Panc1 (cell line): ENCODE data around the gene WNT3A. TPM values are rescaled to one million over a fixed set of nuclear protein-coding genes. Genes with fewer than 3 reads are reported as not detected.
A peak's percentile ranks its signal among the peaks of the same experiment; 100 is the strongest.

Experiments used
- ATAC-seq: fragments of 200-7000 bp; cut with Tn5 transposase; 2 replicates; pipeline ENCODE4 v1.9.1; 2020; ENCODE audit warnings: mild to moderate bottlenecking, moderate library complexity
- BruUV-seq: library from RNA; stranded (reverse); fragments of 400-500 nt; replicated peaks from 2 replicates; lab custom pipeline; 2021; lab: Mats Ljungman, UMichigan
- CTCF ChIA-PET: fragments of 300-600 bp; sonication (Branson Sonifier 250); formaldehyde crosslinking; loops from one replicate; lab custom pipeline; 2022; ENCODE audit warnings: antibody characterized with exemption; lab: Charles Lee
- POLR2A ChIA-PET: fragments of 300-600 bp; sonication (Branson Sonifier 250); formaldehyde crosslinking; loops from one replicate; lab custom pipeline; 2022; ENCODE audit warnings: antibody characterized with exemption; lab: Charles Lee
- DNase-seq: peaks from one replicate; pipeline ENCODE4 v3.0.0-alpha.2; 2010; ENCODE audit warnings: low read depth, low spot score
- H3K27ac ChIP-seq: 2 replicates; pipeline ENCODE4 v1.5.1; 2011; ENCODE audit warnings: mild to moderate bottlenecking, low read length, inconsistent platforms
- H3K27me3 ChIP-seq: fragments of 200-500 bp; sonication (Bioruptor generic); 2 replicates; pipeline ENCODE4 v1.6.0; 2014; ENCODE audit warnings: low read length, inconsistent platforms; ENCODE audit not compliant: control insufficient read depth, insufficient read depth
- H3K36me3 ChIP-seq: fragments of 200-500 bp; sonication (Bioruptor generic); 2 replicates; pipeline ENCODE4 v1.5.1; 2014; ENCODE audit warnings: inconsistent platforms, mild to moderate bottlenecking, low read length, moderate library complexity; ENCODE audit not compliant: control insufficient read depth, insufficient read depth
- H3K4me1 ChIP-seq: 2 replicates; pipeline ENCODE4 v1.5.1; 2011; ENCODE audit warnings: inconsistent platforms, mild to moderate bottlenecking, low read length, moderate library complexity; ENCODE audit not compliant: control insufficient read depth, insufficient read depth
- H3K4me3 ChIP-seq, 2 experiments: 2 replicates each; pipeline ENCODE4 v1.5.1; 2011 to 2012; ENCODE audit warnings: low read depth in 2 of 2, low read length in 2 of 2, mild to moderate bottlenecking in 2 of 2, inconsistent platforms in 1 of 2, moderate library complexity in 1 of 2
- H3K9me3 ChIP-seq: fragments of 200-500 bp; sonication (Bioruptor generic); 2 replicates; pipeline ENCODE4 v1.5.1; 2014; ENCODE audit warnings: low read depth, mild to moderate bottlenecking, inconsistent platforms, low read length, moderate library complexity; ENCODE audit not compliant: control insufficient read depth, insufficient read depth
- POLR2AphosphoS5 ChIP-seq: IDR thresholded peaks from 2 replicates; pipeline ENCODE4 v1.6.1; 2012; ENCODE audit warnings: mild to moderate bottlenecking, low read depth, low read length, moderate library complexity
- SIN3A ChIP-seq: IDR thresholded peaks from 2 replicates; pipeline ENCODE4 v1.6.1; 2012; ENCODE audit warnings: low read depth, mild to moderate bottlenecking, low read length, moderate library complexity, borderline replicate concordance; ENCODE audit not compliant: insufficient read depth
- TCF7L2 ChIP-seq: IDR thresholded peaks from 2 replicates; pipeline ENCODE4 v1.6.1; 2011; ENCODE audit warnings: mild to moderate bottlenecking, low read depth, low read length, inconsistent platforms
- in situ Hi-C: cut with HindIII; loops from 2 replicates; pipeline ENCODE4 v1.10.0; 2016; ENCODE audit warnings: low sequenced_read_pairs, low pct_unique_long_range_greater_than_20kb
- intact Hi-C: fragments of 100-400 bp; cut with micrococcal nuclease; formaldehyde crosslinking; loops from one replicate; pipeline ENCODE4 v1.10.0; 2022; ENCODE audit not compliant: unreplicated experiment
- total RNA-seq: library from RNA; stranded (reverse); gene quantifications from one replicate; pipeline ENCODE4 v1.2.1, GENCODE V29; 2021; ENCODE audit not compliant: unreplicated experiment
- TF ChIP-seq, protein P1 (sequence below), 2 experiments: IDR thresholded peaks; 2 replicates each; pipeline ENCODE4 v1.6.1; 2011 to 2012; ENCODE audit warnings: low read depth in 2 of 2, control low read depth in 1 of 2, low read length in 1 of 2, mild to moderate bottlenecking in 1 of 2, moderate library complexity in 1 of 2; ENCODE audit not compliant: insufficient read depth in 1 of 2
- TF ChIP-seq, protein P2 (sequence below): fragments of 450-650 bp; IDR thresholded peaks from 2 replicates; pipeline ENCODE4 v1.5.1; 2017; ENCODE audit warnings: mild to moderate bottlenecking

WNT3A gene
- total RNA-seq, 1 experiment from 2014 or later, result not detected

DNA sequence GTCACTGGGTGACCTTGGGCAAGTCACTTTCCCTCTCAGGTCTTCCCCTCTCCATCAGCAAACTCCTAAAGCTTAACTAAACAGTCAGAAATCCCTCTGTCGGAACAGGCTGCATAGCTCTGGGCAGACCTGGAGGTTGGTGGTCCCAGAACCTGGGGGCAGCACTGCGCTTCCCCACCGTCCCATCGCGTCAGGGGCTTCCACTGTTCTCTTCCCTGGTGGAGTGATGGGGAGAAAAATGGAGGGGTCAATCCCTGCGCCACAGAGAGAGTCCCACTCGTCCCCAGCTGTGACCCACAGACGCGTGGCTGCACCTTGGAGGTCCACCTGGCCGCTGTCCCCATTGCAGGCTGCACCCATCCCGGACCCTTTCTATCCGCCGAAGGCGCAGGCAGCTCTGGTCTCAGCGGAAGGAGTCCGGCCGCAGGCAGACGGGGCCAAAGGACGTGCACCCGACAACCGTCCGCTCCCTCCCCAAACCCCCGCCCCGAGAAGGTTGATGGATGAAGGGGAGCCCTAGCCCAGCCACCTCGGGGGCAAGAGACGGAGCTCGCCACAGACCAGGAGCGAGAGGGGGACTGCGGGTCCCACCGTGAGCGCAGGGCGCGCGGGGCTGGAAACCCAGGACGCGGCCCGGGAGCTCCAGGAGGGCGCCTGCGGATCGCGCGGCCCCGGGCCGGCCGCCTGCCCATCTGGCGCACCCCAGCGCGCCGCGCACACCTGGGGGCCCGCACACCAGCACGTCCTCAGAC is 588 bp upstream of the WNT3A start:
- H3K4me3 ChIP-seq, result peak overlapping the region; percentile 13 to 16; a peak in 2 of 4 replicates
- H3K9me3 ChIP-seq, result no peaks in the 10 kb centered on the region
- POLR2A ChIA-PET, result no interaction called here
- no peaks in the 10 kb centered on the region; the same call in 1 of the 2 replicates for H3K36me3 ChIP-seq
- BruUV-seq, result no TSS peak
- no peaks in the 10 kb centered on the region; the same call in 1 of the 2 replicates for H3K4me1 ChIP-seq
- ATAC-seq, result no peak
- in situ Hi-C loops (no loop called here), intact Hi-C loops (no loop called here)
- no peak for TF ChIP-seq POLR2AphosphoS5
- no peak for TF ChIP-seq TCF7L2
- H3K27ac ChIP-seq, result no peak overlapping the region
- no peak for DNase-seq
- CTCF ChIA-PET, result interaction anchor here (0.5 to 0.9 kb wide), 5 partner anchors 18 to 506 kb away, joined by 3 to 6 read pairs (median 4); partner anchors contain the start of gene GJC2
- H3K27me3 ChIP-seq, result peaks cover 15% of the 10 kb centered on the region; the same call in 1 of the 2 replicates

- H3K27ac ChIP-seq, result no peak overlapping the region
- intact Hi-C loops (no loop called here), in situ Hi-C loops (no loop called here)
- TF ChIP-seq, protein P1, sequence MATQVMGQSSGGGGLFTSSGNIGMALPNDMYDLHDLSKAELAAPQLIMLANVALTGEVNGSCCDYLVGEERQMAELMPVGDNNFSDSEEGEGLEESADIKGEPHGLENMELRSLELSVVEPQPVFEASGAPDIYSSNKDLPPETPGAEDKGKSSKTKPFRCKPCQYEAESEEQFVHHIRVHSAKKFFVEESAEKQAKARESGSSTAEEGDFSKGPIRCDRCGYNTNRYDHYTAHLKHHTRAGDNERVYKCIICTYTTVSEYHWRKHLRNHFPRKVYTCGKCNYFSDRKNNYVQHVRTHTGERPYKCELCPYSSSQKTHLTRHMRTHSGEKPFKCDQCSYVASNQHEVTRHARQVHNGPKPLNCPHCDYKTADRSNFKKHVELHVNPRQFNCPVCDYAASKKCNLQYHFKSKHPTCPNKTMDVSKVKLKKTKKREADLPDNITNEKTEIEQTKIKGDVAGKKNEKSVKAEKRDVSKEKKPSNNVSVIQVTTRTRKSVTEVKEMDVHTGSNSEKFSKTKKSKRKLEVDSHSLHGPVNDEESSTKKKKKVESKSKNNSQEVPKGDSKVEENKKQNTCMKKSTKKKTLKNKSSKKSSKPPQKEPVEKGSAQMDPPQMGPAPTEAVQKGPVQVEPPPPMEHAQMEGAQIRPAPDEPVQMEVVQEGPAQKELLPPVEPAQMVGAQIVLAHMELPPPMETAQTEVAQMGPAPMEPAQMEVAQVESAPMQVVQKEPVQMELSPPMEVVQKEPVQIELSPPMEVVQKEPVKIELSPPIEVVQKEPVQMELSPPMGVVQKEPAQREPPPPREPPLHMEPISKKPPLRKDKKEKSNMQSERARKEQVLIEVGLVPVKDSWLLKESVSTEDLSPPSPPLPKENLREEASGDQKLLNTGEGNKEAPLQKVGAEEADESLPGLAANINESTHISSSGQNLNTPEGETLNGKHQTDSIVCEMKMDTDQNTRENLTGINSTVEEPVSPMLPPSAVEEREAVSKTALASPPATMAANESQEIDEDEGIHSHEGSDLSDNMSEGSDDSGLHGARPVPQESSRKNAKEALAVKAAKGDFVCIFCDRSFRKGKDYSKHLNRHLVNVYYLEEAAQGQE (IDR thresholded peaks at IDR 0.05; ENCODE audit: insufficient read depth in 1 of 2, low read depth in 2 of 2, low read length in 1 of 2), result no peak
- TF ChIP-seq POLR2AphosphoS5 (no peak), SIN3A (no peak), TCF7L2 (no peak)
- TF ChIP-seq, protein P2, sequence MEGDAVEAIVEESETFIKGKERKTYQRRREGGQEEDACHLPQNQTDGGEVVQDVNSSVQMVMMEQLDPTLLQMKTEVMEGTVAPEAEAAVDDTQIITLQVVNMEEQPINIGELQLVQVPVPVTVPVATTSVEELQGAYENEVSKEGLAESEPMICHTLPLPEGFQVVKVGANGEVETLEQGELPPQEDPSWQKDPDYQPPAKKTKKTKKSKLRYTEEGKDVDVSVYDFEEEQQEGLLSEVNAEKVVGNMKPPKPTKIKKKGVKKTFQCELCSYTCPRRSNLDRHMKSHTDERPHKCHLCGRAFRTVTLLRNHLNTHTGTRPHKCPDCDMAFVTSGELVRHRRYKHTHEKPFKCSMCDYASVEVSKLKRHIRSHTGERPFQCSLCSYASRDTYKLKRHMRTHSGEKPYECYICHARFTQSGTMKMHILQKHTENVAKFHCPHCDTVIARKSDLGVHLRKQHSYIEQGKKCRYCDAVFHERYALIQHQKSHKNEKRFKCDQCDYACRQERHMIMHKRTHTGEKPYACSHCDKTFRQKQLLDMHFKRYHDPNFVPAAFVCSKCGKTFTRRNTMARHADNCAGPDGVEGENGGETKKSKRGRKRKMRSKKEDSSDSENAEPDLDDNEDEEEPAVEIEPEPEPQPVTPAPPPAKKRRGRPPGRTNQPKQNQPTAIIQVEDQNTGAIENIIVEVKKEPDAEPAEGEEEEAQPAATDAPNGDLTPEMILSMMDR, result no peak
- BruUV-seq, result no TSS peak
- ChIA-PET POLR2A (no interaction called here), CTCF (interaction anchor here (0.6 kb wide), 1 partner anchor 300 kb away, joined by 6 read pairs; no protein-coding TSS in a partner anchor)
- no peak for DNase-seq
- H3K9me3 ChIP-seq, result no peaks in the 10 kb centered on the region
- peaks cover 15% of the 10 kb centered on the region; the same call in 1 of the 2 replicates for H3K27me3 ChIP-seq
- peak overlapping the region; percentile 24 to 36 for H3K4me3 ChIP-seq
- no peaks in the 10 kb centered on the region; the same call in 1 of the 2 replicates for H3K36me3 ChIP-seq
- no peaks in the 10 kb centered on the region; the same call in 1 of the 2 replicates for H3K4me1 ChIP-seq
- no peak for ATAC-seq
These were observed 427 bp downstream of the WNT3A start for GRCh38 chr1:228007049-228007800.
